ENCODE results near the gene CSF1. TPM values are rescaled to one million over a fixed set of nuclear protein-coding genes. Genes with fewer than 3 reads are reported as not detected.
A peak's percentile ranks its signal among the peaks of the same experiment; 100 is the strongest.
"Not testable (repeated sequence)": the region's sequence is repeated elsewhere in the genome, so short reads cannot be mapped to it uniquely, and the experiment has no call there.

The CSF1 gene
- total RNA-seq, 1 donor, result 64.8 TPM

GRCh38 chr1:109913360-109913879 lies 2.8 kb downstream of the CSF1 start:
- peak overlapping the region; percentile 86 for H3K4me3 ChIP-seq (ENCODE audit: low read depth, low read length)
- TF ChIP-seq CTCF (IDR thresholded peaks at IDR 0.05; ENCODE audit: insufficient read depth, low read depth, low read length), result no peak
- DNase-seq (ENCODE audit: low read depth), result no peak

GRCh38 chr1:109914587-109915240 lies 4.1 kb downstream of the CSF1 start:
- no peak for TF ChIP-seq CTCF (IDR thresholded peaks at IDR 0.05; ENCODE audit: insufficient read depth, low read depth, low read length)
- peak; percentile 75 for DNase-seq (ENCODE audit: low read depth)
- no peak overlapping the region for H3K4me3 ChIP-seq (ENCODE audit: low read depth, low read length)

- H3K4me3 ChIP-seq (ENCODE audit: low read depth, low read length), result no peak overlapping the region
- no peak for DNase-seq (ENCODE audit: low read depth)
- TF ChIP-seq CTCF (IDR thresholded peaks at IDR 0.05; ENCODE audit: insufficient read depth, low read depth, low read length), result no peak
Observed at GRCh38 chr1:109917051-109917767, 6.6 kb downstream of the CSF1 start.

GRCh38 chr1:109917768-109918606 lies 7.3 kb downstream of the CSF1 start:
- peak; percentile 83 for DNase-seq (ENCODE audit: low read depth)
- peak; percentile 27 for TF ChIP-seq CTCF (IDR thresholded peaks at IDR 0.05; ENCODE audit: insufficient read depth, low read depth, low read length)
- no peak overlapping the region for H3K4me3 ChIP-seq (ENCODE audit: low read depth, low read length)

GRCh38 chr1:109918671-109919070 lies 8.0 kb downstream of the CSF1 start:
- H3K4me3 ChIP-seq (ENCODE audit: low read depth, low read length), result no peak overlapping the region
- TF ChIP-seq CTCF (IDR thresholded peaks at IDR 0.05; ENCODE audit: insufficient read depth, low read depth, low read length), result no peak
- no peak for DNase-seq (ENCODE audit: low read depth)

GRCh38 chr1:109919303-109919702 lies 8.7 kb downstream of the CSF1 start:
- no peak for TF ChIP-seq CTCF (IDR thresholded peaks at IDR 0.05; ENCODE audit: insufficient read depth, low read depth, low read length)
- H3K4me3 ChIP-seq (ENCODE audit: low read depth, low read length), result no peak overlapping the region
- DNase-seq (ENCODE audit: low read depth), result peak; percentile 71

GRCh38 chr1:109920391-109920790 lies 9.7 kb downstream of the CSF1 start:
- H3K4me3 ChIP-seq (ENCODE audit: low read depth, low read length); DNase-seq (ENCODE audit: low read depth): not testable (repeated sequence)

Data from fibroblast of villous mesenchyme (primary cell).